ENCODE results near the gene EMC9.

The EMC9 gene

GRCh38 chr14:24177041-24177825 is 35.8 kb upstream of the EMC9 start:
- DNase-seq (ENCODE audit: low read depth): no peak

GRCh38 chr14:24176599-24176998 is 35.2 kb upstream of the EMC9 start:
- DNase-seq (ENCODE audit: low read depth): no peak

DNA sequence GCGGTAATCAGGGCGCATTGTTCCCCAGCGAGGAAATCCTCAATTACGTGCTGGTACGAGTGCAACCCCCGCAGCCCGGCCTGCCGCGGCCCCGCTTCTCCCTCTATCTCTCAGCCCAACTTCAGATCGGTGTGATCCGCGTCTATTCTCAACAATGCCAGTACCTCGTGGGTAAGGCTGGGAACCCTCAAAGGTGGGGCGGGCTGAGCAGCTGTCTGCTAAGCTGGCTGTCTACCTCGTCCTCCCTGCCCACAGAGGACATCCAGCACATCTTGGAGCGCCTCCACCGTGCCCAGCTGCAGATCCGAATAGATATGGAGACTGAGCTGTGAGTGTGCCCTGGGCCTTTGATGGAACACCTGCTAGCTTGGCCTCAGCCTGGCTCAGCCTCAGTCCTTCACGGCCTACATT is 31.5 kb upstream of the EMC9 start:
- no peak for DNase-seq (ENCODE audit: low read depth)

DNA sequence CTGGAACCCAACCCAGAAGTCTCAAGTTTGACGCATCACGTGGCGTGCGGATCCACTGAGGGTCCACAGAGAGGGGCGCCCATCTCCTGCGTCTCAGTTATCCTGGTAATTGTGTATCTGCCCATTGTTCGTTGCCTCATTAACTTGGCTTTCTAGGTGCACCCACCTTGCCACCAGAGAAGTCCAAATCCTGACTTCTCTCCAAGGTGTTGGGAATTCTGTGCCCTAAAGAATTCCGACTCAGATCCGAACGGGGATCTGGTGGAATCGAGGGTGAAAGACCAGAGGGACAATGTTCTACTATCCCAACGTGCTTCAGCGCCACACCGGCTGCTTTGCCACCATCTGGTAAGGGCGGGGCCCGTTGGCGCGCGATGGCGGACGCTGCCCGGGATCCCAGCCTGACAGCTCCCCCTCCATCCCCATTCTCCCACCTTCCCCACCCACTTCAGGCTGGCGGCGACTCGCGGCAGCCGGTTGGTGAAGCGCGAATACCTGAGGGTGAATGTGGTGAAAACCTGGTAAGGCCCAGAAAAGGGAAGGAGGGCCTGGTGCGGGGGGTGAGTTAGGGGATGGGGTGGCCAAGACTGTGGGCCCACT is 31.0 kb upstream of the EMC9 start:
- no peak for DNase-seq (ENCODE audit: low read depth)

DNA sequence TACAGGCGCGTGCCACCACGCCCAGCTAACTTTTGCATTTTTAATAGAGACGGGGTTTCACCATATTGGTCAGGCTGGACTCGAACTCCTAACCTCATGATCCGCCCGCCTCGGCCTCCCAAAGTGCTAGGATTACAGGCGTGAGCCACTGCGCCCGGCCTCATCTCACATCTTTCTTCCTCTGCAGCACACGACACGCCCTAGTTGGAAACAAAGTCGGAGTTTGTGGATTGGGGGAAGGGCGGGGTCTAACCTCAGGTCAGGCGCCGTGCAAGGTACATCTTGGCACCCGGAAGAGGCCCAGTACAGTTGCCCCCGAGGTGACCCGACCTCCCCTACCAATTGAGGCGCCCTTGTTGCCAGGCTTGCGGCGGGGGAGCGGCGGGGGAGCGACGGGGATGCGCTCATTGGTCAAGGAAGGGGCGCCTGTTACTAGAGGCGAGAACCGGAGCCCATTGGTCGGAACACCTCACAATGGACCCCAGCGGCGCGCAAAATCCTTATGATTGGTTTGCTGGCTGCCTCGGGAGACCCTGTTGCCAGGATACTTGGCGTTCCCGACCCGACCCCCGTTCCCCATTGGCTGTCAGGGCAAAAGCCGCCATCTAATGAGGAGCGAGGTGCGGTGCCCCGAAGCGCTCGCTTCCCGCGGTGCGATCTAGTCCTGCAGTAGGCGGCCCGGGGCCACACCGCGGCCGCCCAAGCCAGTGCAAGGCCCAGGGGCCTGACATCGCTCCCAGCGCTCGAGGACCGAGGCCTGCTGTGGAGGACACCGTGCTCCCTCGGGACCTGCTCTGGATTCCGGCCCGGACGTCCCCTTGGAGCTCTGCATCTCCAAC is 30.2 kb upstream of the EMC9 start, which contains the start of gene REC8:
TSS of gene REC8 (plus strand) at position 659 of the 839 bp plus-strand sequence. CDS start 473 bp downstream, outside the sequence.
- DNase-seq (ENCODE audit: low read depth): peak; percentile 89

- DNase-seq (ENCODE audit: low read depth): no peak
Observed at GRCh38 chr14:24167469-24168114, 26.2 kb upstream of the EMC9 start.

DNA sequence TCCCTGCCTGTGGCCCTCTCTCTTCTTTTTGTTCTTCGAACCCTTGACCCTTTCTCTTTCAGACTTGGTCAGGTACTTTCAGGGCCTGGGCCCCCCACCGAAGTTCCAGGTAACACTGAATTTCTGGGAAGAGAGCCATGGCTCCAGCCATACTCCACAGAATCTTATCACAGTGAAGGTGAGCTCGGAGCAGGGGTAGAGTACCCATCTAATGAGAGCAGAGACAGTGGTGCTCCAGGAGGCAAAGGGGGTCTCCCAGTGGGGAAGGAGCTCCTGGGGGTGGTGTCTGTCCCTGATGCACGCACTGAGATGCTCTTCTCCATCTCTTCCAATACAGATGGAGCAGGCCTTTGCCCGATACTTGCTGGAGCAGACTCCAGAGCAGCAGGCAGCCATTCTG is 24.4 kb upstream of the EMC9 start:
- no peak for DNase-seq (ENCODE audit: low read depth)

DNA sequence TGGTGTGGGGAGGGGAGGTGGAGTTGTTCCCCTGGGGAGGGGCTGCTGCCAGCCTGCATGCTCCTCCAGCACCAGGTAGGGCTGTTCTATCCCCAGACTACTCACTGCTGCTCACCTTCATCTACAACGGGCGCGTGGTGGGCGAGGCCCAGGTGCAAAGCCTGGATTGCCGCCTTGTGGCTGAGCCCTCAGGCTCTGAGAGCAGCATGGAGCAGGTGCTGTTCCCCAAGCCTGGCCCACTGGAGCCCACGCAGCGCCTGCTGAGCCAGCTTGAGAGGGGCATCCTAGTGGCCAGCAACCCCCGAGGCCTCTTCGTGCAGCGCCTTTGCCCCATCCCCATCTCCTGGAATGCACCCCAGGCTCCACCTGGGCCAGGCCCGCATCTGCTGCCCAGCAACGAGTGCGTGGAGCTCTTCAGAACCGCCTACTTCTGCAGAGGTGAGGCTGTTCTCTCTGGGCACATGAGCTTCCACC is 23.2 kb upstream of the EMC9 start:
- no peak for DNase-seq (ENCODE audit: low read depth)

DNA sequence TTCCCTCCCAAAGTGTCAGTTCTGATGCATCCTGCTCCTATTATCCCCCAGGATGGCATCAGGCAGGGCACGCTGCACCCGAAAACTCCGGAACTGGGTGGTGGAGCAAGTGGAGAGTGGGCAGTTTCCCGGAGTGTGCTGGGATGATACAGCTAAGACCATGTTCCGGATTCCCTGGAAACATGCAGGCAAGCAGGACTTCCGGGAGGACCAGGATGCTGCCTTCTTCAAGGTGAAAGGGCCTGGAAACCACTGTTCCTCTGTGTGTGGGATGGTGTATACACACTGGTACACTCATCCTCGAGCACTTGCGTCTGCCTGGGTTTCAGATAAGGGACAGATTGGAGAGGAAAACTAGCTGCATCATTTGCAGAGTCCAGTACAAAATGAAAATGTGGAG is 20.7 kb upstream of the EMC9 start:
- no peak for DNase-seq (ENCODE audit: low read depth)

DNA sequence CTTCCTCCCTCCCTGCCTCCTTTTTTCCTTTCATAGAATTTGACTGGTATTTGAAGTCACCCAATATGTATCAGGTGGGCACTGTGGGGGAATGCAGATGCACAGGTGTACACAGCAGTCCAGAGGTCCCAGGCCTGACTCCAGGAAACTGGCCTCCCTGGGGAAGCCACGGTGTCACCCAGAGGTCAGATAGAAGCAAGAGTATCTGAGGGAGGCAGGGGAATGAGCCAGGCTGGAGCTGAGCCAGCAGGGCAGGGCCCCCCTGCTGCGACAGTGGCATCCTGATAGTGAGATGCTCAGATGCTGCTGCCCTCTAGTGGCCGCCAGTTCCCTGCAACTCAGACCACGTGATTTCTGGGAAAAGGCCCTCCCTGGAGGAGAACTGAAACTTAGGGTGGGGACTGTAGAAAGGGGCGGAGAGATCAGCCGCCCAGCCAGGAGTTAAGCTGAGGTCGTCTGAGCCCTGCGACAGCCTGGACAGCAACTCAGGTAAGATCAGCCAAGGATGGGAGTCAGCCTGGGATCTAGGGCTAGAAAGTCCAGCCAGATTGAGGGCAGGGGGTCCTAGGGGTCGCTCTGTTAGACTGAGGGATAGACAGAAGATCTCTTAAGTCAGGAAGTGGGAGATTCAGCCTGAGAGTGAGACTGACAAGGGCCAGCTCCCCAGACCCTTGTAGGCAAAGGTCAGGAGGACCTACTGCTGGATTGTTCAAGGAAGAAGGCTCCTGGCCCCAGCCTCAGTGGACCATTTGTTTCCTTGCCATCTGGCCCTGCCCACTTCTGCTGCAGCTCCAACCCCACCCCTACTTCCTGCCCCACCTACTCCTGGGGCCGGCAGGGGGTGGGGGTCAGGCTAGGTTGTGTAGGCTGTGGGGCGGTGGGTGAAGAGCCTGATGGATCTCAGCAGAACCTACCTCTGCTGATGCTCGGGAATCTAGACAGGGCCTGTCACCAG is 19.7 kb upstream of the EMC9 start, which contains the start of gene IRF9:
TSS of gene IRF9 (plus strand) at position 416 of the 955 bp plus-strand sequence. CDS start 880 bp downstream, outside the sequence.
- DNase-seq (ENCODE audit: low read depth): peak; percentile 77

GRCh38 chr14:24160499-24160849 is 19.1 kb upstream of the EMC9 start:
- DNase-seq (ENCODE audit: low read depth): no peak

- no peak for DNase-seq (ENCODE audit: low read depth)
Observed at GRCh38 chr14:24159777-24160498, 18.5 kb upstream of the EMC9 start.

- no peak for DNase-seq (ENCODE audit: low read depth)
Observed at GRCh38 chr14:24157331-24157730, 15.9 kb upstream of the EMC9 start.

DNA sequence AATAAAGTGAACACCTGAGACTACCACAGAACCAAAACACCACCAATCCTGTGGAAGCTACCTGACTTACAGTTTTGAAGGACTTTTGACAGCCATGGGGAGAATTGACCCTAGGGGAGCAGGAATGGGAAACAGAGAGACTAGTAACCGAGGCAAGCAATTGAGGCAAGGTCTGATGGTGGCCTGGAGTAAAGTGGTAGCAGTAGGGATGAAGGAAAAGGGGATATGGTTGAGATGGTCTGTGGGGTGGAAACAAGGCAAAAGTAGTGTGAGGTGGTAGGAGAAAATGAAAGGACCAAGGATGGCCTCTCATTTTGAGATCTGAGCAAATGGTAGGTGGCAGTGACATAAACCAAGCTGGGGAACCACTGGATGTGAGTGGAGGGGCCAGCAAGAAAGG is 15.4 kb upstream of the EMC9 start:
- no peak for DNase-seq (ENCODE audit: low read depth)

GRCh38 chr14:24155100-24155499 is 13.7 kb upstream of the EMC9 start:
- DNase-seq (ENCODE audit: low read depth): no peak

DNA sequence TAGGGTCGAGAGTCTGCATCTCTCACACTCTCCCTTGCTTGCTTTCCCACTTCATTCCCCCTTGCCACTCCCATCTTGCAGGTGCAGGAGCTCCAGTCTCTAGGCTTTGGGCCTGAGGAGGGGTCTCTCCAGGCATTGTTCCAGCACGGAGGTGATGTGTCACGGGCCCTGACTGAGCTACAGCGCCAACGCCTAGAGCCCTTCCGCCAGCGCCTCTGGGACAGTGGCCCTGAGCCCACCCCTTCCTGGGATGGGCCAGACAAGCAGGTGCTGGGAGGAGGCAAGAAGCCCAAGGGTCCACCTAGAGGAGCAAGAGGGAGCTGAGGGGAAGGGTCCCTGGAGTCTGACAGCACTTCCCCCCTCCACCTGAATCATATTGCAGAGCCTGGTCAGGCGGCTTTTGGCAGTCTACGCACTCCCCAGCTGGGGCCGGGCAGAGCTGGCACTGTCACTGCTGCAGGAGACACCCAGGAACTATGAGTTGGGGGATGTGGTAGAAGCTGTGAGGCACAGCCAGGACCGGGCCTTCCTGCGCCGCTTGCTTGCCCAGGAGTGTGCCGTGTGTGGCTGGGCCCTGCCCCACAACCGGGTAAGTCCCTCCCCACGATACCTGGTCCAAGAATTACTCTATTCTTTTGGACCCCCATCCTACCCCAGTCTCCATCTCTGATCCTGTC is 10.2 kb upstream of the EMC9 start:
- DNase-seq (ENCODE audit: low read depth): no peak

GRCh38 chr14:24150993-24151392 is 9.6 kb upstream of the EMC9 start:
- no peak for DNase-seq (ENCODE audit: low read depth)

DNA sequence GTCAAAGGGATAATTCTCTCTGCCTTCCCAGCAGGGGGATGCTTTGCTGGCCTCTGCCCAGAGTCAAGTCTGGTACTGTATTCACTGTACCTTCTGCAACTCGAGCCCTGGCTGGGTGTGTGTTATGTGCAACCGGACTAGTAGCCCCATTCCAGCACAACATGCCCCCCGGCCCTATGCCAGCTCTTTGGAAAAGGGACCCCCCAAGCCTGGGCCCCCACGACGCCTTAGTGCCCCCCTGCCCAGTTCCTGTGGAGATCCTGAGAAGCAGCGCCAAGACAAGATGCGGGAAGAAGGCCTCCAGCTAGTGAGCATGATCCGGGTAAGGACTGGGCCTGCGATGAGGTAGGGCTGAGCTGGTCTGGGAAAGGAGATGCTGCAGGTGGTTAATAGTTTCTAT is 9.2 kb upstream of the EMC9 start:
- DNase-seq (ENCODE audit: low read depth): no peak

DNA sequence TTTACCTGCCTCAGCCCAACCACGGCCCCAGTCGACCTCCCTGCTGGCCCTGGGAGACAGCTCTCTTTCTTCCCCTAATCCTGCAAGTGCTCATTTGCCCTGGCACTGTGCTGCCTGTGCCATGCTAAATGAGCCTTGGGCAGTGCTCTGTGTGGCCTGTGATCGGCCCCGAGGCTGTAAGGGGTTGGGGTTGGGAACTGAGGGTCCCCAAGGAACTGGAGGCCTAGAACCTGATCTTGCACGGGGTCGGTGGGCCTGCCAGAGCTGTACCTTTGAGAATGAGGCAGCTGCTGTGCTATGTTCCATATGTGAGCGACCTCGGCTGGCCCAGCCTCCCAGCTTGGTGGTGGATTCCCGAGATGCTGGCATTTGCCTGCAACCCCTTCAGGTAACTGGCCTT is 8.7 kb upstream of the EMC9 start:
- DNase-seq (ENCODE audit: low read depth): no peak
